Activated CD8-positive, alpha-beta T cell treated with anti-CD3 and anti-CD28 coated beads for 36 hours (primary cell): ENCODE measurements around the gene PHTF1. TPM values are rescaled to one million over a fixed set of nuclear protein-coding genes. Genes with fewer than 3 reads are reported as not detected.

ENCODE experiments used
- ATAC-seq: fragments of 200-7000 bp; cut with Tn5 transposase; one replicate; pipeline ENCODE4 v1.10.0; 2021; ENCODE audit warnings: mild to moderate bottlenecking, moderate library complexity
- CTCF ChIA-PET: fragments of 350-600 bp; sonication (Branson Sonifier 250); formaldehyde crosslinking; loops from one replicate; lab custom pipeline; 2021; ENCODE audit warnings: antibody characterized with exemption; lab: Charles Lee
- POLR2A ChIA-PET: fragments of 350-600 bp; sonication (Branson Sonifier 250); formaldehyde crosslinking; loops from one replicate; lab custom pipeline; 2021; ENCODE audit warnings: antibody characterized with exemption; lab: Charles Lee
- DNase-seq: peaks from one replicate; pipeline ENCODE4 v3.0.0-alpha.2; 2020
- H3K27ac Mint-ChIP-seq: one replicate; pipeline ENCODE4 v1.8.0; 2021; ENCODE audit warnings: mild to moderate bottlenecking, mixed read lengths
- H3K27me3 Mint-ChIP-seq: one replicate; pipeline ENCODE4 v1.8.0; 2021; ENCODE audit warnings: mixed read lengths
- H3K36me3 Mint-ChIP-seq: one replicate; pipeline ENCODE4 v1.8.0; 2021; ENCODE audit warnings: low read depth, mixed read lengths
- H3K4me1 Mint-ChIP-seq: one replicate; pipeline ENCODE4 v1.8.0; 2021; ENCODE audit warnings: low read depth, mixed read lengths
- H3K4me3 Mint-ChIP-seq: one replicate; pipeline ENCODE4 v1.8.0; 2021; ENCODE audit warnings: mild to moderate bottlenecking, moderate library complexity, mixed read lengths
- H3K9me3 Mint-ChIP-seq: one replicate; pipeline ENCODE4 v1.8.0; 2021; ENCODE audit warnings: mixed read lengths
- intact Hi-C: fragments of 100-400 bp; cut with micrococcal nuclease; formaldehyde crosslinking; loops from one replicate; pipeline ENCODE4 v1.10.0; 2022
- total RNA-seq, 2 experiments: library from RNA; stranded (reverse); gene quantifications; one replicate each; pipeline ENCODE4 v1.2.3, GENCODE V29; 2021
- TF ChIP-seq, protein P1 (sequence below): fragments of 200-600 bp; IDR thresholded peaks from one replicate; pipeline ENCODE4 v1.8.0; 2022; ENCODE audit warnings: antibody characterized with exemption, mild to moderate bottlenecking

PHTF1 gene
- total RNA-seq, 2 experiments from 2014 or later, result 13.1 to 14.4 TPM

DNA sequence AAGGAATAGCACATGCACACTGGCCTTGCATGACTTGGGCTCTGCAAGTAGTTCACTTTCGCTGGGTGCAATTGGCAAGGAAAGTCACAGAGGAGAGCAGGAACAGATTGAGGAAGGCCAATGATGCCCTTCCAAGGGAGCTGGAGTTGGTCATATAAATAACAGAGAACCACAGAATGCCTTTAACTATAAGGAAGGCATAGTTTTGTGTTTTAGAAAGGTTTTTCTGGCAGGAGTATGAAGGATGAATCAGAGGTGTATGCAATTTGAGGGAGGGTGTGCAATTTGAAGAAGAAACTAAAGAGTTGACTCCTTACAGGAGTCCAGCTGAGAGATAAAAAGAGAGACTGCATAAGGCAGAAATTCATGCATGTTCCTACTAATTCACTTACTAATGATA, 112.1 kb downstream of the PHTF1 start:
- ATAC-seq (no peak), DNase-seq (no peak)
- Mint-ChIP-seq H3K27ac (no peak overlapping the region), H3K36me3 (no peaks in the 10 kb centered on the region), H3K27me3 (no peaks in the 10 kb centered on the region), H3K9me3 (no peaks in the 10 kb centered on the region), H3K4me1 (no peaks in the 10 kb centered on the region), H3K4me3 (no peak overlapping the region)
- TF ChIP-seq, protein P1, sequence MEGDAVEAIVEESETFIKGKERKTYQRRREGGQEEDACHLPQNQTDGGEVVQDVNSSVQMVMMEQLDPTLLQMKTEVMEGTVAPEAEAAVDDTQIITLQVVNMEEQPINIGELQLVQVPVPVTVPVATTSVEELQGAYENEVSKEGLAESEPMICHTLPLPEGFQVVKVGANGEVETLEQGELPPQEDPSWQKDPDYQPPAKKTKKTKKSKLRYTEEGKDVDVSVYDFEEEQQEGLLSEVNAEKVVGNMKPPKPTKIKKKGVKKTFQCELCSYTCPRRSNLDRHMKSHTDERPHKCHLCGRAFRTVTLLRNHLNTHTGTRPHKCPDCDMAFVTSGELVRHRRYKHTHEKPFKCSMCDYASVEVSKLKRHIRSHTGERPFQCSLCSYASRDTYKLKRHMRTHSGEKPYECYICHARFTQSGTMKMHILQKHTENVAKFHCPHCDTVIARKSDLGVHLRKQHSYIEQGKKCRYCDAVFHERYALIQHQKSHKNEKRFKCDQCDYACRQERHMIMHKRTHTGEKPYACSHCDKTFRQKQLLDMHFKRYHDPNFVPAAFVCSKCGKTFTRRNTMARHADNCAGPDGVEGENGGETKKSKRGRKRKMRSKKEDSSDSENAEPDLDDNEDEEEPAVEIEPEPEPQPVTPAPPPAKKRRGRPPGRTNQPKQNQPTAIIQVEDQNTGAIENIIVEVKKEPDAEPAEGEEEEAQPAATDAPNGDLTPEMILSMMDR, result no peak
- ChIA-PET CTCF (no interaction called here), POLR2A (interaction anchor here (0.6 kb wide), 1 partner anchor 160 kb away, joined by 3 read pairs; no protein-coding TSS in a partner anchor)
- intact Hi-C loops, result no loop called here

Other genes with a start within 250 kb of the PHTF1 start
- gene RSBN1, start 53.0 kb upstream of the PHTF1 start, total RNA-seq, result 10 to 100 TPM; 25.6 to 28.3 TPM
- gene PTPN22, start 112.2 kb upstream of the PHTF1 start, total RNA-seq, result 10 to 100 TPM; 54.0 to 56.0 TPM
- gene BCL2L15, start 128.1 kb upstream of the PHTF1 start, total RNA-seq, result under 1 TPM; 0.40 to 0.61 TPM
- gene AP4B1, start 145.3 kb upstream of the PHTF1 start, total RNA-seq, result 10 to 100 TPM; 38.2 to 38.5 TPM
- gene DCLRE1B, start 145.8 kb upstream of the PHTF1 start, total RNA-seq, result 10 to 100 TPM; 19.1 to 19.3 TPM
- gene HIPK1, start 169.8 kb upstream of the PHTF1 start, total RNA-seq, result 10 to 100 TPM; 42.8 to 45.1 TPM
- under 1 TPM; 0.14 to 0.49 TPM for gene OLFML3, start 220.0 kb upstream of the PHTF1 start, total RNA-seq